HG02840 (cell line): ENCODE data around the gene HOXA5.

Experiments
- ATAC-seq: cut with Tn5 transposase; IDR thresholded peaks from one replicate; pipeline ENCODE4 v1.9.1; 2021; ENCODE audit warnings: mild to moderate bottlenecking, moderate library complexity, moderate number of reproducible peaks; ENCODE audit not compliant: unreplicated experiment, low FRiP score

Gene HOXA5

DNA sequence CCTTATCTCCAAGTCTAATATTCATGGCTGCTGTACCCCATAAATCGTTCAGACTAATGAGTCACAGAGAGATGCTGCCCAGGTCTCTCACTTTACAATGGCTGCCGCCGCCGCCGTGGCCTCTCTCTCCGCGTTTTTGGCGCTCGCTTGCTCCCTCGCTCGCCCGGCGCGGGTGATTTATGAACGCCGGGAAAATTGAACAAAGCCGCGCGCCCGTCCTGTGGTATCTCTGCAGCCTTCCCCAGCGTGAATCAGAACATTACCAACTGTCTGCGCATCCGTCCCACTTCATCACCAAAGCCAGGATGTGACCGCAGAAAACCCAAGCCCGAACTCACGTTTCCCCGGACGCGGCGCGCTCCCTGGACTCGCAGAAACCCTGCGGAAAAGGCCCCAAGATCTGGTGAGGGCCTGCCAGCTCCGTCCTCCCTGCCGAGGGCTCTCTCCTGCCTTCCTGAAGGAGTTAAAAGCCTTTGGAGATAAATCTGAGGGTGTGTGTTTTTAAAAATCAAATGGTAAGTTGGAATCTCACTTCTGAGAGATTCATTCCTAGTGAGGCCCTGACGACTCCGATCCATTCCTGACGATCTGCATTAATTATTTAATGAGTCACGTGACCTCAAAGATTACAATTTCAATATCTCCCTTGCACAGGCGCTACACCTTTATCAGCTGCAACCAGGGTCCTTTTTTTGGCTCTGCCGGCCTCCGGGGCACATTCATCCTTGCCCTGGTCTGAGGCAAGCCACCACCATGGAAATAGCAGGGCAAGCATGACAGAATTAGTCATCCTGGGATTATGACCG is 19.2 kb downstream of the HOXA5 start:
- no peak for ATAC-seq

GRCh38 chr7:27123477-27124053 is 19.9 kb downstream of the HOXA5 start:
- no peak for ATAC-seq

- no peak for ATAC-seq
These were observed 20.4 kb downstream of the HOXA5 start for GRCh38 chr7:27123007-27123476.

DNA sequence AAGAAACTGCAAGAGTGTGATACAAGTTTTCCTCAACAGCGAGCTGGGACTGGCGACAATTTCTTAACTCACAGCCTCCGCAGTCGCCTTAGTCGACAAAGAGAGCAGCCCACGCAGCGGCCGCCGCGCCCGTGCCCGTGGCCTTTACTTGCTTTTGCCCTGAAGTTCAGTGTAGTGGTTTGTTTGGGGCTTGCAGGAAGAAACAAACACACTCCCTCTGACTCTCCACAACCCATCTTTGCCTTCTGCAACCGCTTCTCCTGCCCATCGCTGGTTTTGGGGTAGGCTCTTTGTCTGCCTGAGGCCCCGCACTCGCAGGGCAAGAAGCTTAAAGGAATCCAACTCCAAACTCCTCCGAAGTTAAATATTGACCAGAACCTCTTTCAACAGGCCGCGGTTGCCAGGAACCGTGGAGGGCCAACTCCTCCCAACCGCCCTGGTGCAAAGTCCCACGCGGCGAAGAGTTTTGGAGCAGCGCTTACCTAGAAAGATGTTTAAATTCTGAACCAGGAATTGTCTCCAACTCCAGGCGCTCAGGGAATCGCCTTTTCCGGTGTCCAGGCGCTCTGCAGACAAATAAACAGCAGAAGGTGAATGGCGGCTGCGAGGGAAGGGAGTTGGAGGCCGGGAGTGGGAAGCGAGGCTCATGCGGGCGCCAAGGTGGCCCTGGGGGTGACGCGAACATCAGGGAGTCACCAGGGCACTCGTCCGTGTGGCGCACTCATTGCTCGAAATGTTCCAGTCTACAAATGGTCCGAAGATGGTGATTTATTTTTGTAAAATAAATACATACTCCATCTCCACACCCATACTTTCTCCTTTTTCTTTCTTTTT is 21.2 kb downstream of the HOXA5 start:
- no peak for ATAC-seq

- ATAC-seq = no peak
These were observed 21.8 kb downstream of the HOXA5 start for GRCh38 chr7:27121684-27122076.

DNA sequence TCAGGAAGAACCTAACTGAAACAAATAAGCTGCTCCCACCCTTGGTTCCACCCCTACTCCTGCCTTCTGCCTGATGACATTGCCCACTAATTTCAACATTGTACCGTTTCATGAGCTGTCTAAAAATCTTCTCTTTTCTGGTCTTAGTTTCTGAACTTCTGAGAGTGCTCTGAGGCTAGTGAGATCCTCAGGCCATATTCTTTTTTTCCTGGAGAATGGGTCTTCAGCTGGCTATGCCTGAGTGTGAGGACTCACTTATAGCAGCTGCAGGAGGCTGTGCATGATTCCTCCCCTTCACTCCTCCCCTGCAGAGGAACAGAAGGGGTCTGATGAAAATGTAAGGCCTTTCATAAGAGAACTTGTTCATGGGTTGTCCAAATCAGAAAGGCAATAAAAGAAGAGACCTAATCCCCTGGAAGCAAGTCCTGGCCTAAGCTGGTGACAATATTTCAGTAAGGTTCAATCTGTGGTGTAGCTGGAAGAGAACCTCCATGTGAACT is 24.0 kb downstream of the HOXA5 start:
- no peak for ATAC-seq

DNA sequence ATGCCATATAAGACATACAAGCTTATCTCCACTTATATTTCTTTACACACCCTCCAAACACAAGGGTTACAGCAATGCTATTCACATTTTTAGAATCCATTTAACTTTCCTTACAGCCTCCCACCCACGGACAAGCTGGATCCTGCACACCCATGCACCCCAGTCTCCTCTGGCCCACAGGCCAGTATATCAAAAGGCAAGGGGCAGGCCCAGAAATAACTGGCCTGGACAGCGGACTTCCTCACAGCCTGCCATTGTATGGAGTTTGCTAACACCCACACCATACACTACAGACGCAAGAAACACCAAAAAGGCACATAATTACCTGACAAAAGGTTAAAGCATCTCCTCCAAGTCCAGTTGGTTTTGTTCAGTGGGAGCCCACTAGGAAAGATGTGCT is 24.9 kb downstream of the HOXA5 start:
- no peak for ATAC-seq

DNA sequence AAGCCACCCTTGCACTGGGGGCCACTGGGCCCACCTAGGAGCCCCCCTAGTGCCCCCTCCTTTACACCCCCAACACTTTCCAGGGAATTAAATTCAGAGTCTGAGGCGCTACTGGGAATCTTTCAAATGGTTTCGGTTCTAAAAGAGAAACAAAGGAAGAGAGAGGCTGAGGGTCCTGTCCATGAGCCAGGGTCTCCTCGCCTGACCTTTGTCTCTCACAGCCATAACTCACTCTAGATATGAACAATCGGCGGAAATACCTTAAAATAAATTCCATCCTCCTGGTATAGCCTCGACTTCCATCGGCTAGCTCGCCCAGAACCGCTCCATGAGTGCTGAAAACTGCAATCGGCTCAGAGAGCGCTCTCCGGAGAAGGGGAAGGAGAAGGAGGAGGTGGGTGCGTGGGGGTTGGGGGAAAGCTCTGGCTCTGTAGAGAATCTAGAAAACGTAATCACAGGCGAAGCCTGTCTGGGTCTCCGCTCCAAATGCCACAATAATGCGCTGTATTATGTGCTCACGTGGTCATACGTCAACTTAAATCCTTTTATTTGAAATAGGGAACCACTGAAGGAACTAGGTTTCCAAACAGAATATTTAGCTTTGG is 25.5 kb downstream of the HOXA5 start:
- no peak for ATAC-seq

- ATAC-seq = no peak
These were observed 26.3 kb downstream of the HOXA5 start for GRCh38 chr7:27116962-27117886.

- ATAC-seq = no peak
These were observed 27.2 kb downstream of the HOXA5 start for GRCh38 chr7:27116031-27116961.

GRCh38 chr7:27115221-27116026 is 28.1 kb downstream of the HOXA5 start:
- ATAC-seq = no peak

DNA sequence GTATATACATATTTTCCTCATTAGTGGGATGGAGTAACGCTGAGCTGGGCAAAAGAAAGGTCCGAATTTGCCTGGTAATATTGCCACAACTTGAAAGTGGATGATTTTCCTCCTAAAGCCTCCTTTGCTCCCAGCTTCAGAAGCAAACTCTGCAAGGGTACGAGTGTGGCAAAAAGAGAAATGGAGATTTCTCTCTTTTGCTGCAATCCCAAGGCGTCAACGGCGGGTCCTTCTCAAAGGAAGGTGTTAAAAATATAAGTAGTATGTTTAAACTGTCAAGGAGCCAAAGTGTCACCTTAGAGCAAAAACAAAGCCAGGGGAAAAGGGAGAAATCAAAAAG is 28.6 kb downstream of the HOXA5 start:
- no peak for ATAC-seq

DNA sequence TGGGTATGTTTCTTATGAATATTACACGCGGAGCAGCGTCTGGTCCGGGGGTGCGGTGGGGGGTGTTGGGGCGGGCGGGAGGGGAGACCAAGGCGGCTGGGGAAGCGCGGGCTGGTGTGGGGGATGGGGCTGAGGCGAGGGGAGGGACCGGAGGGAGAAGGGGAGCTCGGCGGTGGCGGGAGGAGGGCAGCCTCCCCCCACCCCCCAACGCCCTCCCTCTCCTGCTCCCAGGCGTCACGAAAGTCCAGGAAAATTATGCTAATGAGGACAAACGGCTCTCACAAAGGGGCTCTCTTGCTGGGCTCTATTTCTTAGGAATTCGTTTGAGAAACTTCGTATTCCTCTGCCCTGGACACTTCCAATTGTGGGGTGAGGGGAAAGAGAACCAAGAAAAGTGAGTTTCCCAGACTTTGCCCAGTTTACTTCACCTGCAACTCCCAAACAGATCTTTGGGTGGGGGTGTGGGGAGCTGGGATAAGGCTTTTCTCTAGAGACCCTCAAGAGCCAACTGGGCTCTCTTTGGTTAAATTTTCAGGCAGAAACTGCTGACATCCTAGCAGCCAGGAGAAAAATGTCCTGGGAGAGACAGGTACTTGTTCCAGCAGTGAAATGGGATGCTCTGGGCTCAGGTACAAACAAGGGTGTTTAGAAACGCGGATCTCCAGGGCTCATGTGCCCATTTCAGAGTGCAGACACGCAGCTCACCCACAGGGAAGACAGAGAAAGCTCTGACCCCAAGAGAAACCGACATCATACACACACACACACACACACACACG is 29.3 kb downstream of the HOXA5 start:
- ATAC-seq = no peak

GRCh38 chr7:27112955-27113949 is 30.2 kb downstream of the HOXA5 start:
- no peak for ATAC-seq

DNA sequence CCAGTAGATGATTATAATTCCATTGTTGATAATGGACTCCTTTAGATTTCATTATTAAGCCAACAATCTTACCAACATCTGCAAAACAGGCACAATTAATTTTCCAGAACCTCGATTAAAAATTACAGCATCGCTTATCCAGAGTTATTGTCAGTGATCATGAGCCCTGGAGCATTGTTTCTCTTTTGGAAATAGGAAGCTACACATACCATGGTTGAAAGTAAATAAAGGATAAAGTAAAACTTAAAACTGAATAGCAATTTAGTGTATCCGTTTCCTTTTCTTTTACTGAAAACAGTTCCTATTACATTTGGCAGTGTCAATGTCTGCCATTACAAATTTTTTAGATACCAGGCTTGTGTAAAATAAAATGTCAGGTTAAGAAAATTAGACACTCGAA is 31.1 kb downstream of the HOXA5 start:
- ATAC-seq = no peak

GRCh38 chr7:27111751-27112277 is 31.7 kb downstream of the HOXA5 start:
- ATAC-seq = no peak
